Activated CD8-positive, alpha-beta memory T cell treated with anti-CD3 and anti-CD28 coated beads, Interleukin-2, amount 50 U/mL, for 48 hours (primary cell): ENCODE results near the gene TMPRSS15.

ENCODE experiments used
- DNase-seq: peaks from one replicate; pipeline ENCODE4 v3.0.0-alpha.2; 2020

TMPRSS15 gene

GRCh38 chr21:18340387-18340942, 63.1 kb downstream of the TMPRSS15 start:
- DNase-seq, result no peak

DNA sequence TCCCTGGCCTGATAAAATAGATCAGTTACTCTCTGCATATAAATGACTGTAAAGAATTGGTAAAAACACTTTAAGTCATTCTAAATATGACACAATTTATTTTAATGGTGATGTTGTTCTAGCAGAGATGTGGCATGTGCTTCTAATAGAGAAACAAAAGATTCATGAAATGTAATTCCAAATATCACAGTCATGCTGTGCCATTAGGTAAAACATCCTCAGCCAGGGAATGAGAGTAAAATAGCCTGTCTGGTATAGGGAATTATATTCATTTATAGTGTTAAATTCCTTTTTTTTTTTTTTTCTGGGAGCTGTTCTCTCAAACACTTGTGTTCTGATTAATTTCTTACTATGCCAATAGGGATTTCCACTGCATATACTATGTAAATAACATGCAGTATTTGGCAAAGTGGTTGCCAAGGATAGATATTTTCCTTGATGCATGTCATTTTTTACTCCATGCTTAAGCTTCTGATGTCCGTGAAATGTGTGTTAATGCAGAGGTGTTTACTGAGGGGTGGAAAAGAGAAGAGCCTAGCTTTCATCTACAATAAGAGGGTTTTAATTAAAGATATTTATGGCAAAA, 67.8 kb downstream of the TMPRSS15 start:
- DNase-seq, result no peak

GRCh38 chr21:18334066-18334465, 69.5 kb downstream of the TMPRSS15 start:
- DNase-seq, result no peak

- no peak for DNase-seq
Measured at GRCh38 chr21:18318156-18318555, 85.4 kb downstream of the TMPRSS15 start.

GRCh38 chr21:18298228-18298627, 105.4 kb downstream of the TMPRSS15 start:
- DNase-seq, result no peak

DNA sequence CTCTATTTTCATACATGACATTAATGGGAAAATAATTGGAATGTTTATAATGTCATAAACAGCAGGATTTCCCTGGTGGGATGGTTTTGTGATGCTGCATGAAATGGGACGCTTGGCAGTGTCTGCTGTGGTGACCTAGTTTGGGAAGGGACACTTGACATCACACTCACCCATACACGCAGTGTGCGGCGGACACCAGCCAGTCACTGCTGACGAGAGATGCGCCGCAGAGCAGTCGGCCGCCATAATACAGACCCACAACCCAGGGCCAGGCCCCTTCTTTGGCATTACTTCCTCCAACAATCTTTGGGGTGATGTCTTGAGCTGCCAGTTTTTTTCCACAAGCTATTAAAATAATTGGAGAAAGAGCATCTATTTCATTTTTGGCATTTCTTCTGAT, 109.5 kb downstream of the TMPRSS15 start:
- DNase-seq, result no peak

DNA sequence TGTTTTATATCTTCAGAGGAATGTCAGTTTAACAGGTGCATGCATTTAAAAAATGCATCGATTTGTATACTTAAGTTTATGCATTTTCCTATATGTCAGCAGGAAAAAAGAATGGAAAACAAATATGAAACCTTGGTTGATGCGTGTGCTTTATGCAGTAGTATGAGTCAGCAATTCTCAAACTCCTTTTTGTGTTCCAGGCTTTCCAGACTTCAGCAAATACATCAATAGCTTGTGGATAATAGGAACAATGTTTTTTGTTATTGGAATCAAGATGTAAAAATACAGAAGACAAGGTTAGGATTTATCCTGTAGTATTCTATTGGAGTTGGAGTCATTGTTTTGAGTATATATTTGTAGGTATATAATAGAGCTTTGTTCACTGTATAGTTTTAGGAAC, 113.7 kb downstream of the TMPRSS15 start:
- DNase-seq, result no peak

- DNase-seq, result no peak
Measured at GRCh38 chr21:18285379-18285778, 118.2 kb downstream of the TMPRSS15 start.

GRCh38 chr21:18275781-18276180, 127.8 kb downstream of the TMPRSS15 start:
- no peak for DNase-seq

DNA sequence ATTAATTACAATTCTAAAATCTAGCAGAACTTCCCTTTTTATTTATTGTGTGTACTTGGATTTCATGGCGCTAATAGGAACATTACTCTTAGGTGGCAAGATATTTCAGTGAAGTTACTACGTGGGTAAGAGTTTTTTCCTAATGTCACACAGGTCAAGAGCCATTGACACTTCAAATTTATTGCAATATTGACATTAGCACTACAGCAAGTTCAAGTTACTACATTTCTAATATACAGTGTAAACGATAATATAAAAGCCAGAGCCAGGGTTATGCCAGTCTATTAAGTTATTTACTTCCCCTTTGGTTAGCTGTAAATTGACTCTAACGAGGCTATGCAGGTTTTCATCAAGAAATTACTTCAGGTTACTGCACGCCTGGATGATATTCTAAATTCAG, 129.2 kb downstream of the TMPRSS15 start:
- no peak for DNase-seq

DNA sequence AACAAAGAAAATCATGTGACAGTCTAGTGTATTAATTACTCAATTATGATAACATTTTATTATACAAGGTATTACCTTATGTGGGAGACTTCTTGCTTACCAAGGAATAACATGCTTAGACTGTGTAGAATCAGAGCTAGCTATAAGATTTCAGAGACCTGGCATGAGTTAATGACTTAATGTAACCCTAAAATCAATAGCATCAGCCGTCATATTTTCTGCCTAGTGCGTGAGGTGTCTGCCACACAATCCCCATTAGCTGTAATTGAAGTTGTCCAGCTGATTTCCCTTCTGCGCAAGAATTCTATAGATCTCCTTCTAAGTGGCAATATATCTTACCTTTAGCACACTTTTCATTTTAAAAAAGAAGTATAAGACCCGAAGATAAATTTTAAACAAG, 130.2 kb downstream of the TMPRSS15 start:
- DNase-seq, result no peak

DNA sequence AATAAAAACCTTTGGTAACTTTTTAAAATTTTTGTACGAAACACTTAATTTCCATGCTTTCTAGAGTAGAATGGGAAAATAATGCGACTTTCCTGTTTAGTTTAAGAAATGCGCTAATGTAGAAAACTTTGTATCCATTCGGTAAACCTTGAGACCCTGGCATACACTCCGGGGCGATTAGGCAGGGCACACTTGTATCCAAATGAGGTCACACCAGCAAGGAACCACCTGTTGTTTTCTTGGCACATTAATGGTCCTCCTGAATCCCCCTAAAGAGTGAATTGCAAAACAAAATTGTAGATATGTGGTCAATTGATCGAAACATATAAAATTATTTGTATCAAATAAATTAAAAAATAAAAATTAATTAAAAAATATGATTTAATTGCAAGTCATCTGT, 133.7 kb downstream of the TMPRSS15 start:
- DNase-seq, result no peak

DNA sequence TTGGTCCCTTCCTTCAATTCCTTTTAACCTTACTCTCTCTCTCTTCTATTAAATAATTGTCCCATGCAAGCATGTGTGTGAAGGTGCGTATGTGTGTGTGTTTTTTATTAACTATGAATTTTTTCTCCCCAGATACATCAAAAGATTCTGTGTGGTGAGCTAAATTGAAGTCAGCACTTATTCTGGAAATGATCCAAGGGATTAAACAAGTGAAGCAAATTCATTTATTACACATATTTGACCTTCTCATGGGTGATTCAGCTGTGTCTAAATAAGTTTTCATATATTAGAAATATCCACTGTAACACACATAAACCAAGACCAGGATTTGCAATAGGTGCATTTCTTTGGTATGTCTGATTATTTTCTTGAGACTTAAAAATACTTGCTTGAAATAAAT, 134.7 kb downstream of the TMPRSS15 start:
- DNase-seq, result no peak

GRCh38 chr21:18267496-18267895, 136.1 kb downstream of the TMPRSS15 start:
- DNase-seq, result no peak

DNA sequence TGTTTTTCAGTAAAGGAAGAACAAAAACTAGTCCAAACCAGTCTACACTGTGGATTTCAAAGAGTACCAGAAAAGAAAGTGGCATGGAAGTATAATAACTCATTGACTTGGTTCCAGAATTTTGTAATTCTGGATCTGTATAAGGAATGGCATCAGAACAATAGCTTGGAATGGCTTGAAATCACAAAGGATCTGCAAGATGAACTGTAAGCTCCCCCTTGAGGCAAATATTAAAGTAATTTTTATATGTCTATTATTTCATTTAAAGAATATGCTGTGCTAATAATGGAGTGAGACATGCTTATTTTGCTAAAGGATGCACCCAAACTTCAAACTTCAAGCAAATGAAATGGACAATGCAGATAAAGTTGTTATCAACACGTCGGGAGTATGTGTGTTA, 137.6 kb downstream of the TMPRSS15 start:
- no peak for DNase-seq

GRCh38 chr21:18253799-18254198, 149.8 kb downstream of the TMPRSS15 start:
- DNase-seq, result no peak

GRCh38 chr21:18253221-18253620, 150.4 kb downstream of the TMPRSS15 start:
- no peak for DNase-seq

DNA sequence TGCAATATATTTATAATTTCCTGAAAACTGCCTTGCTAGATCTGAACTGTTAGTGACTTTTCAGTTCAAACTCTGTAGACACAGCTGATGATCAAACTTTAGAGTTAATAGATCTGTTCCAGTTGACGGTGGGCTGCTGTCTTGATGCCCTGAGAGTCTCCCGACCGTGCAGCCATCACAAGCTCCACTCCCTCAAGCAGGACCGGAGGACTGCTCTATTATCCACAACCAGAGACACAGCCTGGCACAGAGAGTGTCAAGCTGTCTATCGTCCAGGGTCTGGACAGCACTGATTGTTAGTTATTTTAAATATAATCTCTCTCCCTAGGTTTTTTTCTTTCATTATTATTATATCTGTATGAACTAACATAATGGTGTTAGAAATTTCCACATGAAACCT, 150.9 kb downstream of the TMPRSS15 start:
- DNase-seq, result no peak

GRCh38 chr21:18252256-18252655, 151.3 kb downstream of the TMPRSS15 start:
- no peak for DNase-seq

DNA sequence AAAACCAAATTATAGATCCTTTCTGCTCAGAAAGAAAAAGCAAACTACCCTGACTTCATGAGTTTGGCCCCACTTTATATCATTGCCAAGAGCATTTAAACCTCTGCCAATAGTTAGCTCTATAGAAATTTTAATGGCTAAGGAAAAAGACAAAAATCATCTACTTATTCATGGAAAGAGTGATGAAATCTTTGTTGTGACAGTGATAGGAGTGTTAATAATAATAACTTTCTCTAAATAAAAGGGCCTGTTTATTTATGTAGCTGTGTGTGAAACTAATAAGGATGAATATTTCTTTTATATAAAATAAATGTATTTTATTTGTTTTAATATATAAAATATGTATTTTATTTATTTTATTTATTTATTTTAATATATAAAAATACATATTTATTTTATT, 152.5 kb downstream of the TMPRSS15 start:
- no peak for DNase-seq

DNA sequence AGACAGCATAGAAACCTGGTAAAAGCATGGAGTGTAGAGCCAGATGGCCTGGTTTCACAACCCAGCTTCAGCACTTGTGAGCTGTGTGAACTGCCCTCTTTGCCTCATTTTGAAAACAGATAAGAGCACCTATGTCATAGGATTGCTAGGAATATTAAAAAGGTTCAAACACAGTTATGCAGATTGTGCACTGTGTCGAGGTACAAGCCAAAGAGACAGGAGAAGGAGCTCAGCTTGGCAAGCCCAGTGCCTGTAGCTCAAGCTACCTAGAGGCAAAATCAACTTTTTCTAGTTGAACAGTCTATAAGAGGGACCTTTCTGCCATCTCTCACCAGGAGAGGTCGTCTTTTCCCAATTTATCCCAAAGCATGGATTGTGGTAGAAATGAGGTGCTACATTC, 153.9 kb downstream of the TMPRSS15 start:
- no peak for DNase-seq

GRCh38 chr21:18248171-18248570, 155.4 kb downstream of the TMPRSS15 start:
- no peak for DNase-seq

- DNase-seq, result no peak
Measured at GRCh38 chr21:18245464-18245967, 158.1 kb downstream of the TMPRSS15 start.

DNA sequence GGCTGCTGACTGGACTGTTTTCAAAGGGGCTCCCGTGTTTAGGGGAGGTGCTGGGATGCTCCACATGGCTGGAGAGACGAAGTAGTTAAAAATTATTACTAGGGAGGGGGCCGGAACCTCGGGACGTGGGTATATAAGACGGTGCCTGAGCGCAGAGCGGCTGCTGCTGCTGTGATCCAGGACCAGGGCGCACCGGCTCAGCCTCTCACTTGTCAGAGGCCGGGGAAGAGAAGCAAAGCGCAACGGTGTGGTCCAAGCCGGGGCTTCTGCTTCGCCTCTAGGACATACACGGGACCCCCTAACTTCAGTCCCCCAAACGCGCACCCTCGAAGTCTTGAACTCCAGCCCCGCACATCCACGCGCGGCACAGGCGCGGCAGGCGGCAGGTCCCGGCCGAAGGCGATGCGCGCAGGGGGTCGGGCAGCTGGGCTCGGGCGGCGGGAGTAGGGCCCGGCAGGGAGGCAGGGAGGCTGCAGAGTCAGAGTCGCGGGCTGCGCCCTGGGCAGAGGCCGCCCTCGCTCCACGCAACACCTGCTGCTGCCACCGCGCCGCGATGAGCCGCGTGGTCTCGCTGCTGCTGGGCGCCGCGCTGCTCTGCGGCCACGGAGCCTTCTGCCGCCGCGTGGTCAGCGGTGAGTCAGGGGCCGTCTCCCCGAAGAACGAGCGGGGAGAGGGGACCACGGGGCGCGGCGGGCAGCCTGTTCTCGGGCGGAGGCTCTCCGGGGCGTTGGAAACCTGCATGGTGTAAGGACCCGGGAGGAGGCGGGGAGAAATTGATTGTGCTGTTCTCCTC, 158.7 kb downstream of the TMPRSS15 start, which contains the start of gene CHODL:
TSS of gene CHODL (plus strand) at position 163 of the 793 bp plus-strand sequence. CDS start at position 554, 391 bp downstream.
- DNase-seq, result no peak
